ENCODE measurements around the gene SNX7.

GRCh38 chr1:98741164-98741563 lies 79.6 kb downstream of the SNX7 start:
- TF ChIP-seq POLR2A (IDR thresholded peaks at IDR 0.05) = no peak
- TF ChIP-seq CTCF (IDR thresholded peaks at IDR 0.05) = no peak
